ENCODE measurements around the gene MACROD1.
"Not testable (repeated sequence)": the region's sequence is repeated elsewhere in the genome, so short reads cannot be mapped to it uniquely, and the experiment has no call there.

MACROD1 gene

DNA sequence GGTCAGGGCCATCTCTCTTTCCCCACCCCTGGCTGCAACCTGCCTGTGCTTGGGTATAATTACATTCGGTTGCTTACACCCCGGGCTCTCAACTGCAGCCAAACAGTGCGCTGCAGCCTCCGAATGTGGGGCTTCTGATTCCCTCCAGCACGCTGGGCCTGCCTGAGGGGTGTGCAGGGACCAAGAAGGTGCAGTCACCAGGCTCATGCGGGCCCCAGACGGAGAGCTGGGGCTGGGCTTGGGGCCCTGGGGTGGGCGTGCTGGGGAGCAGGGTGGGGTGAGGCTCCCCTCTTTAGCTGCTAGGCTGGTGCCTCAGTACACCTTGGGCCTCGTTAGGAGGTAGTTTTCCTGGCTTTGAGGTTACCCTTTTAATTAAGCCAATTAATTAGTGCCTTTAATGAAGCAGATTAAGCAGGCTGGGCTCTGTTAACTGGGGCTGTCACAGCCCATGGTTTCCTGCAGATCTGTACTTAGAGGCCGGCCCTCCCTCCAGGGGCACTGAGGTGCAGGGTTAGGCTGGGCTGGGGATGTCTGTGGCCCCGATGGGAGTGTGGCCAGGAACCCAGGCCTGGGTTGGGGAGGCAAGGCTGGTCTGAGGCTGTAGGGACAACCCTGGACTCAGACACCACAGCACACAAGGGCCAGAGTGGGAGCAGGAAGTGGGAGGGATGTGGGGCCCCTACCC lies 112.8 kb downstream of the MACROD1 start:
- DNase-seq: no peak

DNA sequence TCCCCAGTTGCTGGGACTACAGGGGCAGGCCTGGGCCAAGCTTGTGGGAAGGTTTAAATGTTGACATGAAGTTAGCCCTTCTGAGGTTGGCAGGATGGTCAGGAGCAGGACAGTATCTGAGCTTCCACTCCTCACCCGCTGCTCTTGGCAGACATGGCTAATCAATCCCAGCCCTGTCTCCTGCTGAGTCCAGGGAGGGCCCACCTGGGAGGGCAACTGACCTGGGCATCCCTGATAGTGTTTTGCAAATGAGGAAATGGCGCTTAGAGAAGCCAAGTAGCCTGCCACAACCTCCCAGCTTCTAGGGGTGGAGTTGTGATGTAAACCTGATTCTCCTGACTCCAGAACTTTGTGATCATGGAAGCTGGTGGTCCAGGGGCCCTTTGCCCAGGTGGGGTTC lies 113.5 kb downstream of the MACROD1 start:
- no peak for DNase-seq

DNA sequence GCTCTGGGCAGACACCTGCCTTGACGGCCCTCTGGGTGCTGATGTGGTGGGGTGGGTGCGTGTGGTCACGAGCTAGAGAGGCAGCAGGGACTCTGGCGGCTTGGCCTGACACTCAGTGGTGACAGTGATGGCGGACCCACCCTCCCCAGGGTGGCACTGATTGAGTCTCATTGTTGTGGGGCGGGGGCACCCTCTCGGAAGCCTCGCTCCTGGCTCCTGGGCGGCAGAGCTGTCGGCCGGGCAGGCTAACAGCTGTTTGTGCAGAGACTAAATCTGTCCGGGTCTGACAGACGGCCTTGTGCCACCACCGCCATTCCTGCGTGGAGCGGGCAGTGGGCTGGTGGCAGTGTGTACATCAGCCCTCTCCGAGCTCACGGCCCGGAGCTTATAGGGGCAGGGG lies 114.6 kb downstream of the MACROD1 start:
- no peak for DNase-seq

DNA sequence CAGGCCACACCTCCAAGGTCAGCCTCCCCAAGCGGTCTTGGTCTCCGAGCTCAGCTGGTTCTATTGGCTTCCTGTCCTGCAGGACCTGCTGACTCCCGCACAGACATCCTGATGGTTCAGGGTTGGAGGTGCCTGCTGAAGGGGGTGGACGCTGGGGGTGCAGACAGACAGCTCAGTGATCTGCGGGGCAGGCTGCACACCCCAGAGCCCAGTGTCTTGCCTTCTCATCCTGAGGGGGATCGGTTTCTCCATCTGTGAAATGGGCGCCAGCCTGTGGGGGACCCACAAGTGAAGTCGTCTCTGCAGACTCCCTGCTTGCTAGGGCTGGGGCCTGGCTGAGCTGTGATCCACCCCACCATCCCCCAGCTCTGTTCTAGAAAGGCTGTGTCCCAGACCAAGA lies 116.4 kb downstream of the MACROD1 start:
- no peak for DNase-seq

DNA sequence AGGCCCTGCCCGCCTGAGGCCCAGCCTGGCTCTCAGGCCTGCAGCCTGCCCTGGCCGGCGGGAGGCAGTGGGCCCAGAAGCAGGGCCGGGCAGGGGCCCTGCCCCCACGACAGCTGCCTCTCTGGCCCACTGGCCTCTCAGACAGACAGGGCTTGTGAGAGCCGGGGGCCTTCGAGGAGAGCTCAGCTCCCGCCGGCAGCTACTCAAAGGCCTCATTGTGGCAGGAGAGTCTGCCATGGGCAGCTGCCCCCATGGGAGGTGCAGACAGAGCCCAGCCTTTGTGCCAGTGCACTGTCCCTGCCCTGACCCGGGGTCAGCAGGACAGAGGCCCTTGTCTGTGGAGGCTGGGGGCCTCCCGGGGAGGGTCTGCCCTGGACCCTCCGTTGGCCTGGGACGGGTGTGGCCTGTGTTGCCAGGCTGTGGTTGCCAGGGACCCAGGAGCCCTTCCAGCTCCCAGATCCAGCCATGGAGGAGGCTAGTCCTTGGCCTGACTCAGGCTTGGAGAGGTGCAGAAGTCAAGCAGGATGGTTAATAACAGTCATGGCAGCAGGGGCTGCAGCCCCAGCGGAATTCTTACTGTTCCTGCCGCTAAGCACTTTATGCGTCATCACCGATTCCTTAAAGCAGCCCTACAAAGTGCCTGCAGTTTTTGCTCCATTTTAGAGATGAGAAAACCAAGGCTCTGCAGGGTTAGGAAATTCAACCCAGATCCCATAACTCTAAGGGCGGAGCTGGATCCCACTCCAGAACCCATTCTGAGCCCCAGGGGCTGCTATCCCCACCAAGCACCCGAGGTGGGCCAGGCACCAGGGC lies 117.7 kb downstream of the MACROD1 start:
- DNase-seq: no peak

DNA sequence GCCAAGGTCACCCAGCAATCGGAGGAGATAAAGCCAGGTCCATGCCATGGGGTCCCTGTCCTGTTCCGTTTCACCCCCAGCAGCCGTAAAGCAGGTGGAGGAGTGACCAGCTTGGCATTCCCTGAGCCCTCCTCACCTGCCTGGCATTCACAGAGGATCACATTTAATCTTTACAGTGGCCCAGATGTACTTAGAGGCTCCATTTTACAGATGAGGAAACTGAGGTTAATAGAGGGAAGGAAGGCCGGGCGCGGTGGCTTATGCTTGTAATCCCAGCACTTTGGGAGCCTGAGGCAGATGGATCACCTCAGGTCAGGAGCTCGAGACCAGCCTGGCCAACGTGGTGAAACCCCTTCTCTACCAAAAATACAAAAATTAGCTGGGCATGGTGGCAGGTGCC lies 118.5 kb downstream of the MACROD1 start:
- DNase-seq: not testable (repeated sequence)

DNA sequence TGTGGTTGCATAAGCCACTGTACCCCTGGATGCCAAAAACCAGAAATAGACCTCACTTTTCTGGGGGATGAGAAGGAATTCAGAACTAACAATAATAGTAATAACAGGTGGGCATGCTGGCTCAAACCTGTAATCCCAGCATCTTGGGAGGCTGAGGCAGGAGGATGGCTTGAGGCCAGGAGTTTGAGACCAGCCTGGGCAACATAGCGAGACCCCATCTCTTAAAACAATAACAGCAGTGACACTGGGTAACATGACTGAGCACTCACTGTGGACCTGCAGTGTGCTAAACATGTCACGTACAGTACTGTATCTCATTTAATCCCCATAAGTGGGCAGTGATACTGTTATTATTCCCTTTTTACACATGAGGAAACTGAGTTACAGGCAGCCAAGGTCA lies 120.2 kb downstream of the MACROD1 start:
- no peak for DNase-seq

DNA sequence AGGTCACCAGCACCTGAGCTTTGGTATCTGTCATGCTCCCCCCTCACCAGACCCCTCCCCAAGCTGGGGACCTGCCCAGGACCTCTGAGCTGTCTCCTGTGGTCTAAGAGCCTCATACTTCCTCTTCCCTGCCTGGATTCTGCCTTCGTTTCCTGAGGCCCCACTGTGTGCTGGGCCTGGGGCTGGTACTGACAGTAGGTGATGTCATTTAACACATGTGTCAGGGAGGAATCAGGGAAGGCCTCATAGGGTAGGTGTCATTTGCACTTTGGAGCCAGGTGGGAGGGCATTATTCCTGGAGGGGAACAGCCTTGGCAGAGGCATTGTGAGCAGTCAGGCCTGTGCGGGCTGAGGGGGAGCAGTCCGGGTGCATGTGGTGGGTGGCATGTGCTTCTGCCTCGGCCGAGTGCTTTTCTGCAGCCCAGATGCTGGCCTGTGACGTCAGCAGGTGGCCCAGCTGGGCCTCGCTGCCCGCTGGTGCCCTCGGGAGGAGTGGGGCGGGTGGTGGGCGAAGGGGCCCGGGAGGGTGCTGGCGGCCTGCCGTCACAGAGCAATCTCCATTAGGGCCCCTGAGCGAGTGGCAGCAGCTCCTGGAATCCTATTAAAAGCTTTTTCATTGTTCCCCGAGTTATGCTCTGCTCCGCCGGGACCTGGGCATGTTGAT lies 121.1 kb downstream of the MACROD1 start:
- no peak for DNase-seq

DNA sequence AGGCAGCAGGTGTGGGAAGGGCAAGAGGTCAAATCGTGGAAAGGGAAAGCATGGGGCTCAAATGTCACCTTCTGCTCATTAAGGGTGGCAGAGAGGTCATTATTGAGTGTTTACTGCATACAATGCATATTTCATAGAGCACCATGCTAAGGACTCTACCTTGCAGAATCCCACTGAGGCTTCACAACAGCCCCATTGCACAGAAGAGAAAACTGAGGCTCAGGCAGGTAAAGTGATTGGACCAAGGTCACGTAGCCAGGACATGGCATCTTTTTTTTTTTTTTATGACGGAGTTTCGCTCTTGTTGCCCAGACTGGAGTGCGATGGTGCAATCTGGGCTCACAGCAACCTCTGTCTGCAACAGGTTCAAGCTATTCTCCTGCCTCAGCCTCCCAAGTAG lies 122.4 kb downstream of the MACROD1 start:
- DNase-seq: no peak

DNA sequence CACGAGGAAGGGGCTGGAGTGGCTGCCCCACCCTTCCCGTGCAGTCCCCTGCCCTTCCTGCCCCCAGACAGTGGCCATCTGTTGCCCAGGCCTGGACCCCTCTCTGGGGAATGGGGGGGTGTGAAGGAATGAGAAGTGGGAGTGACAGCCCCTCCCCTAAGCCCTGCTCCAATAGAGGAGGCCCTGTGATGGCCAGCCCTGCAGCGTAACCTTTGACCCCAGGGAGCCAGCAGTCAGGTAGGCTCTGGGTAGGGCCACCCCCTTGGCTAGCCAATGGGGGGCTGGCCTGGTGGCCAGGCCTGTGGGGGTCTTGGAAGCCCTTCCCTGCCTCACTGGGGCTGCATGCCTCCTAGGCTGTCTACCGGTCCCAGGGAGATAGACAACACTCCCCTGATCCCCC lies 123.6 kb downstream of the MACROD1 start:
- no peak for DNase-seq

DNA sequence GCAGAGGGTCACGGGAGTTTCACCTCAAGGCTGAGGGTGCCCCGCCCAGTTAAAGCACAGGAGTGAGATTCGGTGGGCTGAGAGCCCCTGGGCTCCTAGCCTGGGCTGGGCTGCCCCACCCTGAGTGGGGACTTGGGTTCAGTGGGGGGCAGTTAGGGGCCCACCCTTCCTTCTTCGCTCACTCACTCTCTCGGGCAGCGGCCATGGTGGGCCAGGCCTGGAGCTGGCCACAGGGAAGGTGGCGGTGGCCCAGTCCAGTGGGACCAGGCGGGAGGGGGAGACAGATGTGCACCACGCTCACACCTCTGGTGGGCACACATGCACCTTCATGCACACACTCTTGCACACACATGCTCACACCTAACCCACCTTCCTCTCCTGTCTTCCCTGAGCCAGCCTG lies 124.1 kb downstream of the MACROD1 start:
- no peak for DNase-seq

DNA sequence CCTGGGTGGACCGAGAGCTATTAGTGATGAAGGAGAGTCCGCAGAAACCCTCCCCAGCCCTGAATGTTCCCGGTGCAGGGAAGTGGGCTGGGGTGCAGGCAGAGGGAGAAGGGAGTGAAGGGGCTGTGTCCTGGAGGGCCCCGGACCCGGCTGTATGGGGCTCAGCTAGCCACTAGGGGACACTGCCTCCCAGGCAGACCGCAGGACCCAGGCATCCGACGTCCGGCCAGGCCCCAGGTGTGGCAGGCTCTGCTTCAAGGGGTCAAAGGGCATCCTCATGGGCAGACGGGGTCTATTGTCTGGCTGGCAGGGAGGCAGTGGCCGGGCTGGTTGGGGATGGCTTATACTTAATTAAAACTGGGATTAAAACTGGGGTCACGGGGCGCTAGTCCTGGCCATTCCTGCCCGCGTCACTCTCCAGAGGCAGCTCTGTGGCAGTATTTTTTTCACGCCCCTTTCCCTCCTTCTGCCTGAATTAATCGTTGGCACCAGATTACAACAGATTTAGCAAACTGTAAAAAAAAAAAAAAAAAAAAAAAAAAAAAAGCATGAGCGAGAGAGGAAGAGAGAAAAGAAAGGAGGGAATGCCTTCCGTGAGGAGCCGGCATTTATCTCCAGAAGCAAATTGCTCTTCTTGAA lies 125.1 kb downstream of the MACROD1 start:
- no peak for DNase-seq

DNA sequence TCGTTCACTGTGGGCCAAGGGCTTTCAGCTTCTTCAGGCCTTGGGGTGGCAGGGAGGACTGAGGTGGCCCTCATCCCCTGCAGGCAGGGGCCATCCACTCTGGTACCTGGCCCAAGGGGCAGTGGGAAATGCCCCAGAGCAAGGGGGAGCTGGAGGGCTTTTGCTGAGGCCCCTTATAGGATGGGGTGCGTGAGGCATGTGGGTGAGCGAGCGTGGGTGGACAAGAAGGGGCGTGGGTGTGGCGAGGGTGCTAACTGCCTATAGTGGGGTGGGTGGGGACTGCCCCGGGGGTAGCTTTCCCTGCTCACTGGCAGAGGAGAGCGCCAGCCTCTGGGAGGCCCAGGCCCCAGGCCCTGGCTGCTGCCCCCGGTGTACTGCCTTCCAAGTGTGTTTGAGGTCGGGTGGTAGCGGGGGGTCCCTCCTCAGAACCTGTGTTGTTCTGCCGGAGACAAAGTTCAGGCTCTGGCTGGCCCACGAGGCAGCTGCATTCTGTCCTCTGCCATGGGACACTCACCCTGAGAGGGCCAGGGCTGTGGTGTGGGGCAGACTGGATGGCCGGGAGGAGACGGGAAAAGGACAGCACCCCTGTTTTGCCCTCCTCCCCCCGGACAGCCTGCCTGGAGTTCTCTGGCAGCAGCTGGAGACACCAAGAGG lies 126.8 kb downstream of the MACROD1 start:
- no peak for DNase-seq

DNA sequence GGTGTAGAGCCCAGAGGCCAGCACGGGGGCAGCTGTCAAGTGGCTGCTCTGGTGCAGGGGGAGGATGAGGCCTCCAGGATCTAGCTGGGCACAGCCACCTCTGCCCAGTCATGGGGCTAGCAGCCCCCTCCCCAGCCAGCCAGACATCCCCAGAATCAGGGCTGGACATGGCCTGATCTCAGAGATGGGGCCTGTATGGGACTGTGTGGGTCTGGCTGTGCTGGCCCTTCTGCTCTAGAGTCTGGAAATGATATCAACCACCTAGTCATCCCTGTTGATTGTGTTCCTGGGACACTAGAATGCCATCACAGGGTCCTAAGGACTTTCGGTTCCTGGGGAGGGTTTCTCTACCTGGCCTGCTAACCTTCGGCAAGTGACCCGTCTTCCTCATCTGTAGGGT lies 127.4 kb downstream of the MACROD1 start:
- no peak for DNase-seq

DNA sequence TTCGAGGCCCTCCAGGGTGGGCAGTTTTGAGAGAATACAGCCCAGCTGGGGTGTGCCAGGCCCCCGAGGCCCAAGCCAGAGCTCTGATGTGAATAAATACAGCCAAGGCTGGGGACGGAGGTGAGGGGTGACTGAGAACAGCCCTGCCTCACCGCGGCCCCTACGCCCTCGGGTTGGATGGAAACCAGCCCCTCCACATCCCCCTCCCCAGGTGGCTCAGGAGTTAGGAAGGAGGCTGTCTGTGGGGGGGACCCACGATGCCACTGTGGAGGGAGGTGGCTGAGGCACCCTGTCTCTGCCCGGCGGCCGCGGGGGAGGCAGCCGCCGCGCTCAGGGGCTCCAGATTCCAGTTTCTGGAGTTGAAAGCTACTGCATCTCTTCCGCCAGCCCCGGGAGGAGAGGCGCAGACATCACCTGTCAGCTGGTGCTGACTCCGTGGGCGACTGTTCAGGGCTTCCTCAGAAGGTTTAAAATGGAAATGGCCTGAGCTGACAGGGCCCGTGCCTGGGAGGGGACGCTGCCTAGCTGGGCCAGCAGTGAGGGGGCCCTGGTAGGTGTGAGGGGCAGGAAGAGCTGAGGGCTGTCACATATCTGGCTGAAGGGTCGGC lies 128.8 kb downstream of the MACROD1 start:
- DNase-seq: peak; percentile 20

DNA sequence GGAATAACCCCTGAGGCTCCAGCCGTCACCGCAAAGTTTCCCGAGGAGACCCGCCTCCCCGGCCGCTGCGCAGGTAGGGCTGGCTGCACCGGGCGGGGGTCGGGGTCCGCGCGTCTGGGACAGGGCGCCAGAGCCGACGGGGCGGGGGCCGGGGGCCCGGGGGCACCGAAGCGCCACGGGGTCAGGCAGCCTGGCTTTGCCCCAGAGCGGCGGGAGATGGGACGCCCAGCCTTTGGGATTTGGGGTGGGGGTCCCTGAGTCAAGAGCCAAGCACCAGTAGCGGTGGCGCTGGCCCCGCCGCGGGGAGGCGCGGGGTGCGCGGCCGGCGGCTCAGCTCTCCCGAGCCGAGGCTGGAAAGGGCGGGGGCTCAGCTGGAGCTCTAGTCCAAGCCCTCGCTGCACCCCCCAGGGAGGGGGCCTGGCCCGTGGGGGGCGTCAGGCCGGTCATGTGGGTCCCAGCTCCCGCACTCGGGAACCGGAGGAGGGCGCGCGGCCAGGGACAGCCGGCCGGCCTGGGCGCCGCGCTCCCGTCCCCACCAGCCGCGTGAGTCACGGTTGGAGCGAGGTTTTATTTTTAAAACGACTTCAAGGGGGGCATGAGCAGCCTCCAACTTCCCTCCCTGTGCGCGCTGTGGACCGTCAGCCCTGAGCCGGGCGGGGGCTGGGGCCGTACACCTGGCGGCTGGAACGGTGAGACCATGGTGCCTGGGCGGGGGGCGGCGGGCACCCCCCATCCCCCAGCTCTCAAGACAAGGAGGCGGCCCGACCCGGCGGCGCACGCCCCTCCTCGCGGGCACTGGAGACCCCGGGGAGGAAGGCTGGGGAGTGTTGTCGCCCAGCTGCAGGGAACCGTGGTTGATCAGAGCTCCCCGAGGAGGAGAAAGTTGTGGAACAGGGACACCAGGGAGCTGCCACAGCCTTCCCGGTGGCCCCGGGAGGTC lies 129.6 kb downstream of the MACROD1 start:
- DNase-seq: peak; percentile 16

DNA sequence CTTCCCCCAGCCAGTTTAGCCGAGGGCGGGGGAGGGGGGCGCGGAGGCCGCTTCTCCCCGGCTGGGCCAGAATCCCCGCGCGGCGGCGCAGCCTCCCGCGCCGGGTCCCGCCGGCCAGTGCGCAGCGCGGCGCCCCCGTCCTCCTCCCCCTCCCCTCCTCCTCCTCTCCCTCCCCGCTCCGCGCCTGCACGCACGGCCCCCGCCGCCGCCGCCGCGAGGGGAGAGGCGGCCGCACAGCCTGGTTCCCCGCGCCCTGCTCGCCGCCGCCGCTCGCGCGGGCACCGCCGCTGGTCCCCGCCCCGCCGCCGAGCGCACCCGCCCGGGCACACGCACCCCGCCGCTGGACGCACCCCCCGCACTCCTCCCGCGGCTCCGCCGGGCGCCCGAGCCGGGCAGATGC lies 130.3 kb downstream of the MACROD1 start, which contains the start of gene FLRT1:
TSS of gene FLRT1 (plus strand) at position 356 of the 400 bp plus-strand sequence. CDS start 80,337 bp downstream, outside the sequence.
- DNase-seq: no peak

DNA sequence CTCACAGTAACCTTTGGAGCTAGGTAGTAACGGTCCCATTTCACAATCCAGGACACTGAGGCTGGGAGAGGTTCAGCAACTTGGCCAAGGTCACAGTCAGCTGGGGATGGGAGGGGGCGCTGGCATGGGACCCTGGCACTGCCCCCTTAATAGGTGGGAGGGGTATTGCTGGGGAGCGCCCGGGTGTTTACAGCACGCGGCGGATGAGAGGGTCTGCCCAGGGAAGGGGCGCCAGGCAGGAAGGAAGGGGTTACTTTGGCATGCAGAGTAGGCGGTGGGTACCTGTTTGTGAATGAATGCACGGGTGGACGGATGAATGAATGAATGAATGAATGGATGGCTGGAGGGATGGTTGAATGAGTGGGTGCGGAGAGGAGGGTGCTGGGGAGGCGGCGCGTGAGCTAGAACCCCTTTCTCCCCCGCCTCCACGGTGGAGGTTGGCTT lies 130.8 kb downstream of the MACROD1 start:
- DNase-seq: no peak

DNA sequence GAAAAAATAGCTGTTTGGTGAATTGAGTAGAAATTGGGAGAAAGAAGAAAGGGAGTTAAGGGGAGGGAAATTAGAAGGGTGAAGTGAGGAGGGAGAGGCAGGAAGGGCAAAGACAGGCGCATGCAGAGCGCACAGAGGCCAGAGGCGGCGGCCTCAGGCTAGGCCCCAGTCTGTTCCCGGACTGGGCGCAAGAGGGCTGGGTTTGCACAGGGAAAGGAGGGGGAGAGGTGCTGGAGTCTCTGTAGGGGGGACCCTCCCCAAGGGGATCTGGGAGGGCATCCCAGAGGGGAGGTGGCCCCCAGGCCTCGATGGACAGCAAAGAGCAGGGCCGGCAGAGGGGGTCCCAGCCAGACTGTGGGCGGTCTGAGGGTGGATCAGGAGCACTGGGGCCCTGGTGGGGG lies 131.5 kb downstream of the MACROD1 start:
- DNase-seq: no peak

DNA sequence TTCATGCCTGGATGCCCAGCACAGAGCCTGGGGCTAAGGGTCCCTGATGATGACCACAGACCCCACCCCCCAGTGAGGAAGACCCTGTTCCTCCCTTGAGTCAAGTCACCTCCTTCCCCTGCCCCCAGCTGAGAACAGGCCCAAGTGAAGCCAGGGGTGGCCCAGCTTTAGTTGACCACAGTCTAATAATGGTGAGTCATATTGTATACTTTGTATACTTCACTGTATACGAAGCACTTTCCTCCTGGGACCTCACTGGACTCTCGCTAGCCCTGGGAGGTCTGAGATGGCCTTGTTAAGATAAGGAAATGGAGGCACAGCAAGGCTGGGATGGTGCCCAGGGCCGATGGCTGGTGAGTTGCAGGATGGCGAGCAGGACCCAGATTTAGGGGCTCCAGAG lies 133.9 kb downstream of the MACROD1 start:
- DNase-seq: no peak

DNA sequence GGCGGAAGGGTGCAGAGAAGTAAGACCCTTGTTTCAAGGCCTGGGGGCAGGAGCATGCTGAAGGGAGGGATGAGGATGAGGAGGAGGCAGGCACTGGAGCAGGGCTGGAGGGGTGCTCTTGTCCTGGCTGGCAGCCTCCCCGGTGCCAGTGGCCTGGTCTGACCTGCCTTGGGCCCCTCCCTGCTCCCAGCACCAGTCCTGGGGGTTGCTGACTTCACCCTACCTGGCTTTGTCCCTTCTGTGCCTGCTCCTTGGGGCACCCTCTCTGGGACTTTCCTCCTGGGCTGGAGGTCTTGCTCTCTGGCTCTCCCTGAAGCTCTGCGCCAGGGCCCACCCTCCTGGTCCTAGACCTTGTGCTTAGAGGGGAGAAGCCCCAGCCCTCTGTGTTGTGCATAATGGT lies 134.9 kb downstream of the MACROD1 start:
- no peak for DNase-seq
